LNCaP clone FGC (cell line): ENCODE data around the gene FGF12.

Experiments used
- DNase-seq: peaks from one replicate; pipeline ENCODE4 v3.0.0-alpha.2; 2011; ENCODE audit warnings: low read depth
- H3K4me3 ChIP-seq: 2 replicates; pipeline ENCODE4 v1.5.1; 2011; ENCODE audit warnings: mild to moderate bottlenecking, low read depth, low read length, control low read depth
- TF ChIP-seq, protein P1 (sequence below): IDR thresholded peaks from 2 replicates; pipeline ENCODE4 v1.5.1; 2012; ENCODE audit warnings: mild to moderate bottlenecking; ENCODE audit not compliant: control insufficient read depth, insufficient read depth; ENCODE audit errors: extremely low read depth

The FGF12 gene

DNA sequence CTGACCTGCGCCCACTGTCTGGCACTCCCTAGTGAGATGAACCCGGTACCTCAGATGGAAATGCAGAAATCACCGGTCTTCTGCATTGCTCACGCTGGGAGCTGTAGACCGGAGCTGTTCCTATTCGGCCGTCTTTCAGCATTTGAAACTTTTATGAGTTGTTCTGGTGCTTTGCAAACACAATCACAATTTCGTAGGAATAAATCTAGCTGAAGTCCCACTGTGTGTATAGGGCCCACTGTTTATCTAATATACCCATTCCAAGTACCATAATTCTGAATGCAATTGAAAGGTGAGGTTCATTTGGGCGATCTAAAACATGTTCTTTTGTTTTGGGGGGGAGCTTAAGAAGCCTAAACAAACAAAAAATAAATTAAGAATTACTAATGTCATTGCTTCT, 572.1 kb downstream of the FGF12 start:
- no peak overlapping the region for H3K4me3 ChIP-seq
- DNase-seq, result no peak
- TF ChIP-seq, protein P1, sequence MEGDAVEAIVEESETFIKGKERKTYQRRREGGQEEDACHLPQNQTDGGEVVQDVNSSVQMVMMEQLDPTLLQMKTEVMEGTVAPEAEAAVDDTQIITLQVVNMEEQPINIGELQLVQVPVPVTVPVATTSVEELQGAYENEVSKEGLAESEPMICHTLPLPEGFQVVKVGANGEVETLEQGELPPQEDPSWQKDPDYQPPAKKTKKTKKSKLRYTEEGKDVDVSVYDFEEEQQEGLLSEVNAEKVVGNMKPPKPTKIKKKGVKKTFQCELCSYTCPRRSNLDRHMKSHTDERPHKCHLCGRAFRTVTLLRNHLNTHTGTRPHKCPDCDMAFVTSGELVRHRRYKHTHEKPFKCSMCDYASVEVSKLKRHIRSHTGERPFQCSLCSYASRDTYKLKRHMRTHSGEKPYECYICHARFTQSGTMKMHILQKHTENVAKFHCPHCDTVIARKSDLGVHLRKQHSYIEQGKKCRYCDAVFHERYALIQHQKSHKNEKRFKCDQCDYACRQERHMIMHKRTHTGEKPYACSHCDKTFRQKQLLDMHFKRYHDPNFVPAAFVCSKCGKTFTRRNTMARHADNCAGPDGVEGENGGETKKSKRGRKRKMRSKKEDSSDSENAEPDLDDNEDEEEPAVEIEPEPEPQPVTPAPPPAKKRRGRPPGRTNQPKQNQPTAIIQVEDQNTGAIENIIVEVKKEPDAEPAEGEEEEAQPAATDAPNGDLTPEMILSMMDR, result no peak

DNA sequence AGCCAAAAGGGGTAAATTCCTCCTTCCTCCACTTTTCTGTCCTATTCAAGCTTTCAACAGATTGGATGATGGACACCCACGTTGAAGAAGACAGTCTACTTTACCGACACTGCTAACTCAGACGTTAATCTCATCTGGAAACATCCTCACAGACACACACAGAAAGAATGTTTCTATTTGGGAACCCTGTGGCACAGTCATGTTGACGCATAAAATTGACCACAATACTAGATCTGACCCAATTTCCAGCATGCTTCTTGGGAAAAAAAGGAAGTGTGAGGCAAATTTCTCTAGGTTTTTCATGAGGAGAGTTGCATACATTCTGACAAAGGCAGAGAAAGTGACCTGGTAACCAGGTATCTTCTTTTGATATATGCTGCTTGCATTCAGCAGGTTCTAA, 594.1 kb downstream of the FGF12 start:
- no peak for DNase-seq

DNA sequence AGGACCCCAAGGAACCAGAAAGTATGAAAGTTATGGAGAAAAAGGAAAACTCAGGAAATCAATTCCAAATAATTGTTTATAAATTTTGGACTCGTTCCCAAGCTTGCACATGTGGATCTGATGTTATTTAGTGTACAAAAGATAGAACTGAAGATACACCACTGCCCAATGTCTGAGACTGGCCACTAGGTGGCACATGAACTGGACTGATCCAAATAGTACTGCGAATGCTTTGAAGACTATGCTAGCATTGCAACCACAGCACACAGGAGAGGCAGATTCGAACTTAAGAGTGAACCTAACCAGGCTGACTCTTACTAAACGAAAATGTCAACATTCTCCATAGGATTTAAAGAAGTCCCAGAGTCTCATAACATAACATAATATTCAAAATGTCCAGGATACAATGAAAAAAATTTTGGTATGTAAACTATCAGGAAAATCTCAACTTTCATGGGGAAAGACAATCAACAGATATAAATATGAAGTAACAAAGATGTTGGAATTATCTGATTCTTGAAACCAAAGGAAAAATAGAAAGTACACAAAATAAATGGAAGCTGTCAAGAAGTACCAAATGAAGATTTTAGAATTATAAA, 596.7 kb downstream of the FGF12 start:
- TF ChIP-seq, protein P1, result peak; percentile 92
- H3K4me3 ChIP-seq, result no peak overlapping the region
- DNase-seq, result peak; percentile 35

More for the DNA sequence above, 594.1 kb downstream of the FGF12 start:
- H3K4me3 ChIP-seq, result no peak overlapping the region
- TF ChIP-seq, protein P1, result no peak

DNA sequence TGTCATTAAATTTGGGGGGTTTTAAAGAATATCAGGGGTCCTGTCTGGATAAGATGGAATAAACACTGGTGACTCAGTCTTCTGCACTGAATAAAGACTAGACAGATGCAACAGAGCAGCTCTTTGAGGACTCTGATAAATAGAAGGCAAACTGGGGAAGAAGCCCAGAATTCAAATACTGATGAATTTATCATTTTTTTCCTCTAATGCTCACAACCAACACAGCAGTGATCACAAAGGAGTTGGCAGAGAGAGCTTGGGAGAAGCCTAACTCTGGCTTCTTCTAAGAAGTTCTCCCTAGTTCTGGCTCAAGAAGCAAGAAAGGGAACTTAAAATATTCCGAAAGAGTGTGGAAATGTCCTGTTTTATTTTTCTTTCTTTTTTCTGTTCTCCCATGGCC, 597.8 kb downstream of the FGF12 start:
- TF ChIP-seq, protein P1, result no peak

DNA sequence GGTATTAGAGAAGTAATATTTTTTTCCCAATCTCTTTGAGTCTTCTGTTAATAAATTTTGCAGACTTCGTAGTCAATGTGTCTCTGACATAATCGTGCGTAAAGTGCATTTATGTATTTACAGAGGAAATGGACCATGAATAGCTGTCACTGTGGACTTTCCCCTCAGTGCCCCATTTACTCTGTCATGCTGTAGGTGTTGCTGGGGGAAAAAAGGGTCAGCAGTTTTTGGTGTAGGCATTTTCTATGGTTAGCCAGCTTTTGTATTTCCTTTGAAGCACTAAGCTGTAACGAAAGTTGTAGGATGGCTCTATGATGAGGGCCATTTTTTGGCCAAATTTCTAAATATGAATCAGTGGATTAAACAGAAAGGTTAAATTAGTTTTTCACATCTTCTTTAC, 598.4 kb downstream of the FGF12 start:
- TF ChIP-seq, protein P1, result no peak

More for the DNA sequence above, 597.8 kb downstream of the FGF12 start:
- H3K4me3 ChIP-seq, result no peak overlapping the region
- DNase-seq, result no peak

DNA sequence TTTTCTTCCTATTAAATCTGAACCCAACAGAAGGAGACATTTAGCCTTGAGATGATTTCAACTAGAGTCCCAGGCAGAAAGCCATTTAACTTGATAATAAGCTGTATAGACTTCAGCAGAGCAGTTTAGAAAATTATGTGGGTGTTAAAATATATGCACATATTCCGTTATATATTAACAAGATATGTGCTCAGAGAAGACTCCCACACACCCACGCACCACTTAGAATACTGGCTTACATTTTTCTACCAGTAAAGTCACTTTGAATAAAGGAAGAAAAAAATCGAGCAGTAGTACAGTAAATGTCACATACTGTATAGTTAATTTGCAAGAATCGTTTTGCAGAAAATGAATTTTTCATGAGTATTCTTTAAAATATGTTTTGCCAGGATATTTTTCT, 599.3 kb downstream of the FGF12 start:
- no peak overlapping the region for H3K4me3 ChIP-seq
- DNase-seq, result no peak
- TF ChIP-seq, protein P1, result no peak

More for the DNA sequence above, 598.4 kb downstream of the FGF12 start:
- no peak overlapping the region for H3K4me3 ChIP-seq
- DNase-seq, result no peak
